Stimulated activated CD8-positive, alpha-beta memory T cell treated with anti-CD3 and anti-CD28 coated beads, Interleukin-7, amount 100 ng/mL, for 24 hours (primary cell): ENCODE measurements around the gene LAMA5.

Source experiments
- DNase-seq: peaks from one replicate; pipeline ENCODE4 v3.0.0-alpha.2; 2020; ENCODE audit warnings: low read depth

Gene LAMA5

DNA sequence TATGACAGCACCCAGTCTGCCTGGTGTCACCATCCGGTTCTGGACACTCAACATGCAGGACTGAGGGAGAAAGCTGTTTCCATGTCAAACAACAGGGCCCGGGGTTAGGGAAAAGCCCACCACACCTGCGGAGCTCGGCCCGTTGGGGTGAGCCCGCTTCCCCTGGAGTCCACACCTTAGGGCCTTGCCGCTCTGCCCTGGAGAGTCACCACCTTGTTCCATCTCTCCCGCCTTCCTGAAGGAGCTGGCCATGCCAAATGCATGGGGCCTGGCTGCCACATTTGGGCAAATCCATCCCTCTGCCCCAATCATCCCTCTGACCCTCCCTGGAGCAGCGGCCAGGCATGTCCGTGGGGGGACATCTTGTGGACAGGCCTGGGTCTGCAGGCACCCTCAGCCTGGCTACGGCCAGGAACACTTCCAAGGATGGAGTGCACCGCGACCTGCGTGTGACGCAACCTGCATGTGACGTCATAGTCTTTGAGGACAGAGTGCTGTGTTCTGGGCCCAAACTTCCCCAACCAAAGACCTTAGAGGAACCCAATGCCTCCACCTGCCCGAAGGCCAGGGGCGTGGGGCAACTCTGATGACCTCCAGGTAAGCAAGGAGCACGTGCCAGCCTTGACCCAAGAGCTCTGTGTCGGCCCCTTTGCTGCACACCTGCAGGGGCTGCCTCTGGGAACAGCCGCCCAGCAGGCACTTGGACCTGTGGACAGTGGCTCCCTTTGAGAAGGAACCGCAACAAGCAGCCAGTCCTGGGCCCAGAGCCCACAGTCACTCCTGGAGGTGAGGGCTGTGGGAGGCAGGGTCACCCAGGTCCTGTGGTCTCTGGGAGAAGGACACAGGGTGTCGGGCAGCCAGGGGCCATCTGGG, 38.2 kb upstream of the LAMA5 start:
- no peak for DNase-seq

DNA sequence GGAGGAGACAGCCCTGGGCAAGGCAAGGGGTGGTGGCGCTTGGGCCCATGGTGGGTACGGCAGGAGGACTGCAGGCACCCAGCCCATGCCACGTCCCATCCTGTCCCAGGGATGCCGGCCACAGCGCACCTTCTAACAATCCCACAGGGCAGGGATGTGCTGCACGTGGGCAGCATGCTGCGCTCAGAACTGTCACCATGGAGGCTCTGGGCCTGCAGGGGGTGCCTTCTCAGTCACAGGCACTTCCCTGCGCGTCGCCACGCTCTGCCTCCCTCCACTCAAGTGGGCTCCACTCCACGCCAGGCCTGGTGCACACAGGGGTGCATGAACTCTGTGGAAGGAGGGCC, 37.6 kb upstream of the LAMA5 start:
- DNase-seq: no peak

DNA sequence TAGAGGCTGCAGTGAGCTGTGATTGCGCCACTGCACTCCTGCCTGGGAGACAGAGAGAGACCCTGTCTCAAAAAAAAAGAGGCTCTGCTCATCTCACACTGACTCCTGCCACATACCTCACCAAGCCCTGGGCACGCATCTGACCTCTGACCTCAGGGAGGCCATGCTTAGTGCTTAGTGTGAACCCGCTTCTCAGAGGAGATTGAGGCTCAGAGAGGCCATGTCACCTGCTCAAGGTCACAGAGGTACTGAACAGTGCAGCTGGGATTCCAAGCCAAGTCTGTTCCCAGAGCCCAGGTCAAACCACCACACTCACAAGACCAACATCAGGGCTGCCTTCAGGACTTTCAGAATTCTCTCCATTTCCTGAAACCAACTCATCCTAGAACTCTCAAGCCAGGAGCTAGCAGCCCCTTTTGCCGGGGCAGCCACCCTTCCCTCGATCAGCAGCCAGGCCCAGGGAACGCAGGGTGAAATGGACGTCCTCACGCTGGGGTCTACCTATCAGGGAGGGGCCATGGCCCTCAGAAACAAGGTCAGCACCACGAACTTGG, 37.1 kb upstream of the LAMA5 start:
- DNase-seq: no peak

DNA sequence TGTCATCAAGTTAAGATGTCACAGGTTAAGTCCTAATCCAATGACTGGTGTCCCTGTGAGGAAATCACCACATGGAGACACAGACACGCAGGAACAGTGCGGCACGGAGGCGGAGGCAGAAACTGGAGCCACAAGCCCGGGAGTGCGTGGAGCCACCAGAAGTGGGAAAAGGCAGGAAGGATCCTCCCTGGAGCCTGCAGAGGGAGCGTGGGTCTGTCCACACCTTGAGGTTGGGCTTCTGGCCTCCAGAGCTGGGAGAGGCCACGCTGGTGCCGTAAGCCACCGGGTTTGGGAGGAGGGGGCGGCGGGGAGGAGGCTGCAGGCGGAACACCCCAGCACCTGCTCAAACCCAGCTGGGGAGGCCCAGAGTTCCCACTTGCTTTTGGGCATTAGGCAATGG, 36.2 kb upstream of the LAMA5 start:
- DNase-seq: no peak

DNA sequence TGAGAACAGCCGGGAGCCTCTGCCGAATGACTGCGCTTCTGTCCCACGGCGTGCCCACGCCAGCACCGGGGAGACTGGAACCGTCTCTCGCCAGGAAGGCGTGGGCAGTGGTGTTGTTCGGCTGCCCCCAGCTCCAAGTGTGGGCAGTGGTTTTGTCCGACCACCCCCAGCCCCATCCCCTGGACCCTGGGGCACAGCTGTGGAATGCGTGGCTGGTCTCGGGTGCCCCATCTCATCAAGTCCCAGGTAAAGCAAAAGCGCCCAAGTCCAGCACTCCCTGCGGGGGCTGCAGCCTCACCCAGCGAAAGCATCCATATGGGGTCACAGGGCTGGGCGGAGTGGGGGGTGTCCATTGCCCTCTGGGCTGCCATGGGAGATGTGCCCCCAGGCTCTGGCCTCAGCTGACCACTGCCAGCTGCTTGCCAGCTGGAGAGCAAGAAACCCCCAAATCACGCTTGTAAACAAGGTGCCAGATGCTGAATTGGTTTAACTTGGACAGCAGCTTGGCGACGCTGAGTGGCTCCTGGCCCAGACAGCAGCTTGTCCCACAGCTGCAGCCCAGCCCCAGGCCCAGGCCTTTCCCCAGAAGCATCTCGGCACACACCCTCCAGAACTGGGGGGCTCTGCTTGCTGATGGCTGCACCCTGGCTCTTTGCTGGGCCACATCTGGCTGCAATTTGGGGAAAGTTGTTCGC, 35.5 kb upstream of the LAMA5 start:
- DNase-seq: no peak

DNA sequence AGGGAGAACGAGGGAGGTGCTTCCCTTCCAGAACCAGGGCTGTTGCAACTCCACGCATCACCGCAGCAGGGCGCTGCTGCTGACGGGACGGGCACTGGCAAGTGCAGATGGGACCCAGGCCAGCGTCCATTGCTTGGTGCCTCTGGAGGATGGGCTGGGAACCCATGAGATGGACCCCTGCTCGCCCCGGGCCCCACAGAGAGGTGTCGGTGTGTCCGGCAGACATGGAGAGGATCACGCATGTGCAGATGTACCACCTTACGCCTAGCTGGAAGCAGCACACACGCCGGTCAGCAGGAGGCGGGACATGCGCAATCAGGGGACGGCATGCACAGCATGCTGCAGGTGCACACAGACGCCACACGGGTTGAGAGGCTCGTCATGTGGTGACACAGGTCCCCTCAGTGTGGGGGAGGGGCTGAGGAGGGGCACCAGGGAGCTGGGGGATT, 34.2 kb upstream of the LAMA5 start:
- DNase-seq: no peak

DNA sequence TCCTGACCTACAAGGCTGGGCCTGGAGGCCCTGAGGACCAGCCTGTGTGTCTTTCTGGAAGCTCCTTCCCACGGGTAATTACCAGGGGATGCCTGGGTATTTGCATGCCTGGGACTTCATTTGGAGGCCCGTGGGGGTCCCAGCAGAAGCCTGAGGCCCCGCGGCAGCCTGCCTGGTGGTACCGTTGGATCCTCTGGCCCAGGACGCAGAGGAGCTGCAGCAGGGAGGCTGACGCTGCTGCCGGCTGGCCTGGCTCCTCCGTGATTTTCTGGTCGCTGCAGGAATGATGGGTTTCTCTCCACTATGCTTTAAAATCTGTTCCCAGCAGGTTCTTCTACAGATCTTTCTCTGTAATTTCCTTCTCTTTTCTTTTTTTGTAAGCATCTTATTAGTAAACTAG, 33.4 kb upstream of the LAMA5 start:
- DNase-seq: no peak

DNA sequence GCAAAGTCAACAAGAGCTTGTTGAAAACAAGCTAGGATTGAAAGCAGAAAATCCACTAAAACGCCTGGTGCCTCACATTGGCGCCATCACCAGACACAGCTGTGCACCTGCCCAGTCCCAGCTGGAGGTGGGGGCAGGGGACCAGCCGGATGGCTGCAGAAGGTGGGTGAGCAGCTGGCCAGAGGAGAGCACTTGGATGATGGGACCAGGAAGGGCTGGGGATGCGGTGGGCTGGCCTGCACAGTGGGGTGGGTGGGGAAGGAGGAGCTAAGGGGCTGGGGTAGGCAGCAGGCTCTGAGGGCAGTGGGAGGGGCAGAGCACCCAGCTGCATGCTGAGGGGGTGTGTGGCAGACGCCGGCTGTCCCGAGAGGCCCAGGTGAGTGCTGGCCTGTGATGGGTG, 32.9 kb upstream of the LAMA5 start:
- no peak for DNase-seq

DNA sequence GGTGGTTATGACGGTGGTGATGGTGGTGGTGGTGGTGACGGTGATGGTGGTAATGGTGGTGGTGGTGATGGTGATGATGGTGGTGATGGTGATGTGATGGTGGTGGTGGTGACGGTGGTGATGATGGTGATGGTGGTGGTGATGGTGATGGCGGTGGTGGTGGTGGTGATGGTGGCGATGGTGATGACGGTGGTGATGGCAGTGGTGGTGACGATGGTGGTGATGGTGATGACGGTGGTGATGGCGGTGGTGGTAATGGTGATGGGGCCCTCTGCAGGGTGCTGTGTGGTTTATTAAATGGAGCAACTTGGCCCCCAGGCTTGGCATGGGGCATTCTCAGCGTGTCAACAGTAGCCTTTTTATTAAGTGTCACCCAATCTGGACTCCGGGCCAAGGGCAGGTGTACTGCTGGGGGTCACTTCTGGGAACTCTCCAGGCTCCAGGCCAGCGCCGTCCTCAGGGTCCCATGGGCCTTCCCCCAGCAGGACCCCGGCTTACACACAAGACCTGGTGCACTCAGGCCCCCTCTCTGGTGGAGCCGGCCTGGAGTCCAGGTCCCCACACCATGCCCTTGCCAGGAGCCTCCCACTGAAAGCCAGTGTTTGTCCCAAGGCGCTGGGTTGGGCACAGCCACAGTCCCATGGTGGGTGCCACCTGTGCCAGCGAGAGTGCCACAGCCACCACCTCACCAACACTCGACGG, 31.2 kb upstream of the LAMA5 start:
- no peak for DNase-seq

DNA sequence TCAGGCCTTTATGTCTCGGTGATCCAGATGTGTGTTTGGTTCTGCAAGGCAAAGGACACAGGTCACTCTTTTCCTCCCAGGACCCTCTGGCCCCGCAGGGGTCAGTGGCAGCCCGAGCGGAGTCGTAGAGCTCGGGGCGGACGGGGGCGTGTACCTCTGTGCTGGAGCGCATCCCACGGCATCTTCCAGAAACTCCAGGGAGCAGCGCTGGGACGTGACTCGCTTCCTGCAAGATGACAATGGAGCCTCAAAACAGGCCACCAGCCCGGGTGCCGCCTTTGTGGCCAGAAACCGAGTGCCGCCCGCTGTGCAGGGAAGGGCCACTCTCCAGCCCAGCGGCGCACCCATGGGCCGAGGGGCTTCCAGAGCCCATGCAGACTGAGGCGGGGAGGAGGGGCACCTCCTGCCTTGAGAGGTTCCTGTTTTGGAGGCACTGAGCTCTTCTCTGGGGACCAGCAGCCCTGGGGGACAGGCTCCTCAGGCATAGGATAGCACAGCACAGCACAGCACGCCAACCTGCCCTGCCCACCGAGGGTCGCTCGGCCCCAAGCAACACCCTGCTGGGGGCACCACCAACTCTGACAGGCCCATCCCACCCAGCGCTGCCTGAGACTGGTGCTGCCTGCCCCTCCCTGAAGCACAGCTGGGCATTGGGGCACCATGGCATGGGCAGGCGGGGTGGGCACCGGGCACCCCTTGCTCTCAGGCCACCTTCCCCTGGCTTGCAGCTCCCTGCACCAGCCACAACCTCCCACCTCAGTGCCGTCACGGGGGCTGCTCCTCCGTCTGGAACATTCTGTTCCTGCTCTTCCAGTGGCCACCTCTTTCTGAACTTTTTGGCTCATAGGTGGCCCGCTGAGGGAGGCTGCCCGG, 29.5 kb upstream of the LAMA5 start:
- DNase-seq: no peak

DNA sequence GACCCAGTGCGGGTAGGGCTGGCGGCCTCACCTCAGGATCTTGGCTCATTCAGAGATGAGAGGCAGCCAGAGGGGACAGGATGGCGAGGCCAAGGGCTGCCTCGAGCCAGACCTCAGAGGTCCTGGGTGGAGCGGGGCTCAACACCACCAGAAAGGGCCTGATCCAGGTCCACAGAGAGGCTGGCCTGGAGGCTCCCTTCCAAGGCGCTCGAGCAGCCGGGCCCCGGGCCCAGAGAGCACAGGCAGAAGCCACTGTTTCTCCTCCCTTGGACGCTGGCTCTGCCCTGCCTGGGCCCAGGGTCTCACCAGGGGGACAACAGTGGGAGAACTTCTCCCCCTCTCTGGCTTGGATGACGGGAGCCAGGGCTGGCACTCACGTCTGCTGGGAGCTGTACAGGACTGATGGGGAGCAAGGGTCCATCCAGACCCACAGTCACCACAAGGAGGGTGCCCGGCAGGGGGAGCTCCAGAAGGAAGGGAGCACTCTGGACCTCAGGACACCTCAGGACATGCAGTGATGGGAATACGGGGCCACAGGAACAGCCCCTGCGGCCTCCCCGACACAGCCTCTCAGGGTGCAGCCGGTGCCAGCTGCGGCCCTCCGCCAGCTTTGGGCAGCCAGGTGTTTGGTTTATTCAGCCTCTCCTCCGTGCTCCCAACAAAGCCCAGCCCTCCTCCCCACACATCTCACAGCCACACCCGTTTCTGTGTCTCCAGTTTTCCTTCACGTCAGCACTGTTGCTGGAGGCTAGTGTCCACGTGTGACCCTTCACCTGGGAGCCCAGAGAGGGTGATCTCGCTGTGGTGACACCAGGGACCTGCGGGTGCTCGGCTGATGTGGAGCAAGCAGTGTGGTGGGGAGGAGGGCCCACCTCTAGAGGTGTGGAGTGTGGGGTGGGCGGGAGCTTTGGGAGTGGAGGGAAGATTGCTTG, 28.5 kb upstream of the LAMA5 start:
- DNase-seq: no peak

DNA sequence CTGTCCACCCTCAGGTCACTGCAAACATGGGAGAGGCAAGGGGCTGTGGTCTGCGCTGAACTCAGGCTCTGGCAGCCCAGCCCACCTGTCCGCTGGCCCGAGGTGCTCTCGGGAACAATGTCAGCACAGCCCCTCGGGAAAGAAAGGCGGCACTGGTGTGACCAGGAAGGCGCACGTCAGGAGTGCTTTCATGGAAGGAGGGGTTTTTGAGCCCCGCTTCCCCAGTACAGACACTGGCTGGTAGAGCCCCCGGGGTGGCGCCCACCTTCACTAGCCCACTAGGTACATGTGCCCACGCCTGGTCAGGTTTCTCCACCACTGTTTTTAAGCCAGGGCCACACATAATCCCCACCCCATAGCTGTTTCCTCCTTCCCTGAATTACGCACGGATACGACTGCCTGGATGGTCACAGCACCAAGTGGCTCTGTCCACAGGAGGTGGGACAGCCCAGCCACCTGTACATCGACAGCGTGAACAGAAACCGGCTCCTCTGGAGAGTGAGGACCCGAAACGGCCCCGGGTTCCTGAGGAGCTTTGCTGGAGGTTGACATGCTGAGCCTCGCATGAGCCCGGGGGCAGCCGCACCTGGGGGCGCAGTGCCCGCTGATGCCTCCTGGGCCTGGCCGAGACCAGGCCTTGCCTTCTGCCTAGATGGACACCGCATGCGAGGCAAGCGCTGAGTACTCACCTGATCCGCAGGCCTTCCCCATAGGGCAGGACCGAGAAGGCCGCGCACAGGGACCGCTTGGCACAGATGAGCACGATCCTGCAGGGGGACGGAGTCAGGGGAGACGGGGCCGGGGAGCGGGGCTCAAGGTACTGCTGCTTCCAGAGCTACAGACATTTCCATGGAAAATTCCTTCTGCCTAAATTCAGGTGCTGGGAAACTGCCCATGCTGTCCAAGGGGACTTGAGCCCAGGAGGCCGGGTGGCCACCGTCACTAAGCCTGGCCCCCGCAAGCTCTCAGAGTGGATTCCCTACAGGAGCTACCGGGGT, 27.4 kb upstream of the LAMA5 start:
- DNase-seq: no peak

DNA sequence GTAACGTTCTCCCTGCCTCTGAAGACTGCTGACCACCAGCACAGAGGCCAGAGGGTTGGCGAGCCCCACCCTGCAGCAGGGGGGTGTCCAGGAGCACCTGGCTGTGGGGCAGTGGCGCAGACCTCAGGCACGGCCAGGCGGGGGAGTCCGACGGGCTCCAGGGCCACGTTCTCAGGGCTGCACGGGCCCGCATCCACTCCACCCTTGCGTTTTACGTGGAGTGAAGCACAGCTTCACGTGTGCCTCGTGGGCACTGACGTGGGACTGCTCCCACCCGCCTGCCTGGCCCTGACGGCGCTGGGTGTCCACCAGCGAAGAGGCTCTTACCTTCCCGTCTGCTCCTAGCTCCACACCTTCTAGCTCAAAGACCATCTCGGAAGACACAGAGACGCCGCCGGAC, 26.7 kb upstream of the LAMA5 start:
- DNase-seq: no peak

DNA sequence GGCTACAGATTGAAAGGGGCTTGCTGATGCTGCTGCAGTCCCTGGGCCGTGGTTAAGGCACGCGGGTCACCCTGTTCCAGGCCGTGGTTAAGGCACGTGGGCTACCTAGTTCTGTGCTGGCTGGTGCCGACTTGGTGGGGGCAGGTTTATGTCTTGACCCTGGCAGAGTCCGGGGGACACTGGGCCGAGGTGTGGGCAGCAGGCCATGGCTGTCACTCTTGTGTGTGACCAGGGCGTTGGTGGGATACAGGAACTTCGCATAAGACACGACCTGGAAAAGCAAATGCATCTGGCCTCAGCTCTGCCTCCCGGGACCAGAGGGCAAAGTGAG, 26.2 kb upstream of the LAMA5 start:
- no peak for DNase-seq

DNA sequence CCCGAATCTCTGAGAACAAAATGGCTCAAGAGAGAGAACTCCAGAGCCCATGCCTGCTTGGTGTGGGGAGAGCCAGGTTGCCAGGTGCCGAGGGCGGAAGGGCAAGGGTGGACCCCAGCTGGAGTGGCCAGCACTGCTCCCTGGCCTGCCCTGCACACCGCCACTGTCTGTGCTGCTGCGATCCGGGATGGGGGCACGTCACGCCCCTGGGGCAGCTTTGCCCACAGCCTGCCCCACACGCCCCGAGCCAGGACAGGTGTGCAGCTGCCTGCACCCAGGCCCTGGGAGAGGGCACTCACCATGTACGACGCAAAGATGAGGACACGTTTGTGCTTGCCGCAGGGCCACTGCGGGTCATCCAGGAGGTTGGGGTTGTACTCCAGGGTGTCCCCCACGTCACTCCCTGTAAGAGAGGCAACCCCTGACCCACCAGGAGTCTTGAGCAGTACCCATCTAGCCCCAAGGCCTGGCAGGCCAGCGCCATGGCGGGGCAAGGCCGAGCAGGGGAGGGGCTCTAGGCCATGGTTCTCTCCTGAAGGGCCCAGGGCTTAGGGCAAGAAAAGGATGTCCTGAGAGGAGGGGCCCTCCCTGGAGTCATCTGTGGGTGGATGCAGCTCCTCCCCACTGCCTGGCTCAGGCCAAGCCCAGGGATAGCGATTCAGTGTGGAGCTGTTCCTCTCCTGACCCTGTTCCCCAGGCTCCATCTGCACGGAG, 25.7 kb upstream of the LAMA5 start:
- no peak for DNase-seq

DNA sequence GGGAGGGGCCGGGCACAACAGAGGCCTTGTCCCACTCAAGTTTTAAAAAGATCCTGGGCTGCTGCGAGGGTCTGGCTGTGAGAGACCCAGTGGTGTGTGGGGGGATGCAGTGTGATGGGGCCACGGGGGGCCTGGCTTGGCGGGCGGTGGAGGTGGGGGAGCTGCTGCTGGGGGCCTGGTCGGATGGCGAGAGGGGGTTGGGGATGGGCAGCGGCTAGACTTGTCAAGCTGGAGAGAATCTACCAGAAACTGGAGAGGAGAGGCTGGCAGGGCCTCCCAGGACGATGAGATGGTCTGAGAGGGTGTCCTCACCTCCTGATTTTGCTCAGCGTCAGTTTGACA, 24.9 kb upstream of the LAMA5 start:
- no peak for DNase-seq

DNA sequence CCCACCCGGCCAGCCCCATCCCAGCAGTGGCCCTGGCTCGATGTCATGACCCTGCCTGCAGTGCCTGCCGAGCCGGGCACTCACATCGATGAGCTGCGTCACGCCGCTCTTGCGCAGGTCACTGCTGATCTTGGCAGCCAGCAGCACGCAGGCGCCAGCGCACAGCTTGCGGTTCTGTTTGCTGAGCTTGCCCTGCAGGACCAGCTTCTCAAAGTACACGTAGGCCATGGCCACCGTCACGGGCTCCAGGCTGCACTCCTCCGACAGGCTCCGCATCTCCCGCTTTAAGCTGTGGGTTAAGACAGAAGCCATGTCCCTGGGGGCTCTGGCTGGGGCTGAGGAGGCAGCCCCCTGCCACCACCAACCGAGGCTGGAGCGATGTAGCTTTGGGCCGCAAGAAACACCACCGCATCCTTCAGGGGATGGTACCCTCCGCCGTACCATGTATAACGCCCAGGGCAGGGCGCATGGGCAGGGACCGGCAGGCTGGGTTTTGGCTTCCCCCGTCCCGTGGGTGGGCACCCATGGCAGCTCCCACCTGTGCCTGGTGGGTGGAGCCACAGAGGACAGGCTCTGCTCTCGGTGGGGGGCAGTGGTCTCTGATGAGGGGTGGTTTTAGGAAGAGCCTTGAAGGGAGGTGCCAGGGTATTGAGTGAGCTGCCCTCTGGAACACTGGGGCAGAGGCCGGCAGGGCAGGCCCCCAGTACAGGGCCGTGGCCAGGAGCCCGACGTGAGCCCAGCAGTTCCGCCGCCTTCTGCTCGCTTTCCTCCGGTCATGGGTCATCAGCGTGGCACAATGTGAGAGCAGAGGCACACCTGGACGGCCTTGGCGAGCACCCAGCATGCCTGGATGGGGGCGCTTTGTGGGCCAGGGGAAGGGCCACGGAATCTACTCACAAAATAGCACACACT, 24.3 kb upstream of the LAMA5 start:
- no peak for DNase-seq
